NT2/D1 (cell line): ENCODE data around the gene DCHS1.
"Not testable (repeated sequence)": the region's sequence is repeated elsewhere in the genome, so short reads cannot be mapped to it uniquely, and the experiment has no call there.

Experiments used
- DNase-seq: peaks from one replicate; pipeline ENCODE4 v3.0.0-alpha.2; 2011; ENCODE audit warnings: low read depth, low spot score
- H3K27me3 ChIP-seq: 2 replicates; pipeline ENCODE4 v1.6.0; 2011; ENCODE audit warnings: mild to moderate bottlenecking; ENCODE audit not compliant: insufficient read length, insufficient read depth
- H3K36me3 ChIP-seq: 2 replicates; pipeline ENCODE4 v1.6.1; 2011; ENCODE audit warnings: mild to moderate bottlenecking, low read length, mixed read lengths; ENCODE audit not compliant: insufficient read depth, insufficient read length
- H3K4me1 ChIP-seq: 2 replicates; pipeline ENCODE4 v1.5.1; 2011; ENCODE audit not compliant: insufficient read depth, insufficient read length
- H3K4me3 ChIP-seq: 2 replicates; pipeline ENCODE4 v1.5.1; 2011; ENCODE audit warnings: low read depth; ENCODE audit not compliant: insufficient read length
- H3K9ac ChIP-seq: 2 replicates; pipeline ENCODE4 v1.6.0; 2011; ENCODE audit warnings: low read depth; ENCODE audit not compliant: insufficient read length
- H3K9me3 ChIP-seq: 2 replicates; pipeline ENCODE4 v1.5.1; 2011; ENCODE audit warnings: mild to moderate bottlenecking, low read length; ENCODE audit not compliant: insufficient read depth
- SUZ12 ChIP-seq: IDR thresholded peaks from 2 replicates; pipeline ENCODE4 v1.6.1; 2011; ENCODE audit not compliant: insufficient read length, insufficient read depth; ENCODE audit errors: extremely low read depth
- YY1 ChIP-seq: IDR thresholded peaks from 2 replicates; pipeline ENCODE4 v1.6.1; 2011; ENCODE audit not compliant: insufficient read length, insufficient read depth
- ZNF274 ChIP-seq: IDR thresholded peaks from 2 replicates; pipeline ENCODE4 v1.6.1; 2011; ENCODE audit warnings: mild to moderate bottlenecking, low read depth, low read length

DCHS1 gene, protein sequence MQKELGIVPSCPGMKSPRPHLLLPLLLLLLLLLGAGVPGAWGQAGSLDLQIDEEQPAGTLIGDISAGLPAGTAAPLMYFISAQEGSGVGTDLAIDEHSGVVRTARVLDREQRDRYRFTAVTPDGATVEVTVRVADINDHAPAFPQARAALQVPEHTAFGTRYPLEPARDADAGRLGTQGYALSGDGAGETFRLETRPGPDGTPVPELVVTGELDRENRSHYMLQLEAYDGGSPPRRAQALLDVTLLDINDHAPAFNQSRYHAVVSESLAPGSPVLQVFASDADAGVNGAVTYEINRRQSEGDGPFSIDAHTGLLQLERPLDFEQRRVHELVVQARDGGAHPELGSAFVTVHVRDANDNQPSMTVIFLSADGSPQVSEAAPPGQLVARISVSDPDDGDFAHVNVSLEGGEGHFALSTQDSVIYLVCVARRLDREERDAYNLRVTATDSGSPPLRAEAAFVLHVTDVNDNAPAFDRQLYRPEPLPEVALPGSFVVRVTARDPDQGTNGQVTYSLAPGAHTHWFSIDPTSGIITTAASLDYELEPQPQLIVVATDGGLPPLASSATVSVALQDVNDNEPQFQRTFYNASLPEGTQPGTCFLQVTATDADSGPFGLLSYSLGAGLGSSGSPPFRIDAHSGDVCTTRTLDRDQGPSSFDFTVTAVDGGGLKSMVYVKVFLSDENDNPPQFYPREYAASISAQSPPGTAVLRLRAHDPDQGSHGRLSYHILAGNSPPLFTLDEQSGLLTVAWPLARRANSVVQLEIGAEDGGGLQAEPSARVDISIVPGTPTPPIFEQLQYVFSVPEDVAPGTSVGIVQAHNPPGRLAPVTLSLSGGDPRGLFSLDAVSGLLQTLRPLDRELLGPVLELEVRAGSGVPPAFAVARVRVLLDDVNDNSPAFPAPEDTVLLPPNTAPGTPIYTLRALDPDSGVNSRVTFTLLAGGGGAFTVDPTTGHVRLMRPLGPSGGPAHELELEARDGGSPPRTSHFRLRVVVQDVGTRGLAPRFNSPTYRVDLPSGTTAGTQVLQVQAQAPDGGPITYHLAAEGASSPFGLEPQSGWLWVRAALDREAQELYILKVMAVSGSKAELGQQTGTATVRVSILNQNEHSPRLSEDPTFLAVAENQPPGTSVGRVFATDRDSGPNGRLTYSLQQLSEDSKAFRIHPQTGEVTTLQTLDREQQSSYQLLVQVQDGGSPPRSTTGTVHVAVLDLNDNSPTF (N-terminal part only)

DNA sequence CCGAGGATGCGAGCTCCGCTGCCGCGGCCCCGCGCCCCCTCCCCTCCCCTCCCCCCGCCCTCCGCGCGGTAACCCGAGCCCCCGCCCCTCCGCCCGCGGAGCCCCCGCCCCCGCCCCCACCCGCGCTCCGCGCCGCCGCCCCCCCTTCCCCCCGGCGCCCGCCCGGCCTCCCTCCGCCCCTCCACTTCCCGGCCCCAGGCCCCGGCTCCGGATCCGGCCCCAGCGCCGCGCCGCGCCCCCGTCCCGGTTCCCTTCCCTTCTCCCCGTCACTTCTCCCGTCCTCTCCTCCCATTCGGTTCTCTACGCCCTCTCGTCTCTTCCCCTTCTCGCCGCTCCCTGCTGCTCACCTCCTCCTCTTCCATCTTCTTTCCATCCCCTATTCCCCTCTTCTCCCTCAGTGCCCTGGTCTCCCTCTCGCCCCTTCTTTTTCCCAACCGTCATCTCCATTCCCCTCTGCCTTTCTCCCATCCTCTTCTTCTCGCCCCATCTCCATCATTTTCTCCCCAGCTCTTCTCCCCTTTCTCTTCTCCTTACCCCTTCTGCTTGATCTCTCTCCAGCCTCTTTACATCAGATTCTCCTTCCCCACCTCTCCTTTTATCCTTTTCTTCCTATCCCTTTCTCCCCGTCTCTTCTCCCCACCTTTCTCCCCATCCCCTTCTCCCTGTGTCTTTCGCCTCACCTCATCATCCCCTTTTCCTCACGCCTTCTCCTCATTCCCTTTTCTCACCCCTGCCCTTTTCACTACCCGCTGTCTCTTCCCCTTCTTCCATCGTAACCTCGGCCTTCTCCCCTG, at the start of gene DCHS1:
TSS of gene DCHS1 (minus strand) at position 20 of the 794 bp plus-strand sequence. CDS start 14,196 bp downstream, outside the sequence.
- Histone ChIP-seq H3K4me1 (peaks cover 5% of the 10 kb centered on the region), H3K36me3 (no peaks in the 10 kb centered on the region), H3K9me3 (no peaks in the 10 kb centered on the region), H3K27me3 (peaks cover 40% of the 10 kb centered on the region), H3K4me3 (peak within 1 kb of the TSS; percentile 55), H3K9ac (peak within 1 kb of the TSS; percentile 71)
- TF ChIP-seq YY1 (no peak), ZNF274 (no peak), SUZ12 (no peak)
- DNase-seq, result no peak

DNA sequence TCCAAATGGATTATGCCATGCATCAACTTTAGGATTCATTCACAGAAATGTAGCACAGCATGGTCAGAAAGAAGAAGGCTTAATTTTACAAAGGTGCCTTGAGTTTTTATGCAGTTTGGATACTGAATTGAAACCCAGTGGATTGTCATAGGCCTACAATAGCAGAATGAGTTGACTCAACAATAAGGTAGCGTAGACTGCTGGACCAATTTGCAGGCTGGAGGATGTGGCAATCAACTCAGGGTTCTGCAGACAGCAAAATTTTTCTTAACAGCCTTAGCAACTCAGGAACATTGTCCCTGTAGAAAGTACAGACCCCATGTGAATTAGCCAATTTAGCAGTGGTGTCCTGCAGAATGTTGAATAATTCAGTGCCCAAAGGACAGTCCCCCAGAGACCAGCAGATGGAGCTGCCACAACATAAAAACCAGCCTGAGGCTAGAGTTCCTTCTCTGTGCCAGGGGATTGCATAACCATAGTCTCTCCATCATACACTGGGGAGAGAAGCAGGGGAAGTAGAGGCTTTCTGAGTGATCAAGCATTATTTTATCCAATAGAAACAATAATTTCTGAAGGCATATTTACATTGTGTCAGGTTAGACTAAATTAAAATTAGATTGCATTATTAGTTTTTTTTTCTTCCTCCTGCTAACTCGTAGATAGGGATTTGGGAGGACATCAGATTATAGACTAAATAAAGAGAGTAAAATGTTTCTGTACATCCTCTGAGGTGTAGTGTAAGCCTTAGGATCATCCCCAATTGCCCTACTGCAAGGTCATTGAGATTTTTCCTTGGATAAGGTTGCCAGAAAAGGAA, 47.8 kb upstream of the DCHS1 start:
- Histone ChIP-seq H3K4me3 (no peak overlapping the region), H3K9ac (no peak overlapping the region), H3K9me3 (no peaks in the 10 kb centered on the region), H3K27me3 (no peaks in the 10 kb centered on the region), H3K4me1 (no peaks in the 10 kb centered on the region), H3K36me3 (no peaks in the 10 kb centered on the region)
- peak; percentile 25 for DNase-seq
- TF ChIP-seq SUZ12 (no peak), ZNF274 (no peak), YY1 (no peak)

DNA sequence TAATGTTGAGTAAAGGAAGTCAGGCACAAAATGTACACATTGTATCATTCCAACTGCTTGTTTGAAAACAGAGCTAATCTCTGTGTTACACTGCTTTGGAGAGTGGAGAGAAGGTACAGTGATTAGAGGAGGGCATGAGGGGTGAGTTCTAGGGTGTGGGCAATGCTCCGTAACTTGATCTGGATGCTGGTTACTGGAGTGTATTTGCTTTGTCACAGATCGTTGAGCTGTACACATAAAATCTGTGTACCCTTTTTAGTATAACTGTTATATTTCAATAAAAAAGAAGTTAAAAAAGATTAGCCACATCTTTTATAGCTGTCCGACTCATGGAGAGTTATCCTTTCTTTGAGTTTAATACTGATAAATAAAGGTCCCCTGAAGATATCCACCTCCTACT, 46.3 kb upstream of the DCHS1 start:
- not testable (repeated sequence) for H3K36me3 ChIP-seq, H3K9me3 ChIP-seq, H3K4me1 ChIP-seq, DNase-seq, H3K27me3 ChIP-seq, H3K9ac ChIP-seq, H3K4me3 ChIP-seq

DNA sequence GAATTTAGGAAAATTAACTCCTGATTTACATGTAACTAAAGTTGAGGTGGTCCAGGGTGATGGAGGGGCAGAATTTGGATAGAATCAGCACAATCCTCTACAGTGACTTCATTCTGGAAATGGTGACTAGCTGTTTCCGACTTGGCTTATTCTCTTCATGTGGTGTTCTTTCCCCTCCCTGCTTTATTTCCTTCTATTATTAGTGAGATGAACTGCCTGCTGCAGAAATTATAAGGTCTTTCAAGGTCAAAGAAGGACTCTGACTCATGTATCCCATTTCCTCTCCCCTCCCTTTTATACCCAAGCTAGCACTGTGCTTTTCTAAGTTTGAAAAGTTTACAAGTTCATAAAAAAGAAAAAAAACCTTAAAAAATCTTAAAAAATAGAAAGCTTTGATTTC, 39.8 kb upstream of the DCHS1 start:
- Histone ChIP-seq H3K27me3 (no peaks in the 10 kb centered on the region), H3K9ac (no peak overlapping the region), H3K9me3 (no peaks in the 10 kb centered on the region), H3K36me3 (no peaks in the 10 kb centered on the region), H3K4me3 (no peak overlapping the region), H3K4me1 (no peaks in the 10 kb centered on the region)
- no peak for DNase-seq
- TF ChIP-seq YY1, result no peak
- no peak for TF ChIP-seq SUZ12

DNA sequence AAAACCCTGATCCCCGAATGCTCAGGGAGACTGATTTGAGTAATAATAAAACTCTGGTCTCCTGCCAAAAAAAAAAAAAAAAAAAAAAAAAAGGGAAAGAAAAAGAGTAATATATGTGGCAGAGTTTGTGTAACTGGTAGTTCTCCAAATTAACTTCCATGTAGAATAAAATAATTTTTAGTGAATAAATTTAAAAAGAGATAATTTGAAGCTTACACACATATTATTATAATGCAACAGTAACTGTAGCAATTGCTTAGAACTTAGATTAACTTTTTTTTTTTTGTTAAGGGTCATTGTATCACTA, 38.6 kb upstream of the DCHS1 start:
- no peaks in the 10 kb centered on the region for H3K4me1 ChIP-seq
- no peaks in the 10 kb centered on the region for H3K27me3 ChIP-seq
- no peaks in the 10 kb centered on the region for H3K36me3 ChIP-seq
- no peak overlapping the region for H3K9ac ChIP-seq
- no peak overlapping the region for H3K4me3 ChIP-seq
- peaks cover 6% of the 10 kb centered on the region; the same call in 1 of the 2 replicates for H3K9me3 ChIP-seq
- DNase-seq, result no peak
- TF ChIP-seq ZNF274, result no peak
- TF ChIP-seq SUZ12, result no peak
- no peak for TF ChIP-seq YY1

DNA sequence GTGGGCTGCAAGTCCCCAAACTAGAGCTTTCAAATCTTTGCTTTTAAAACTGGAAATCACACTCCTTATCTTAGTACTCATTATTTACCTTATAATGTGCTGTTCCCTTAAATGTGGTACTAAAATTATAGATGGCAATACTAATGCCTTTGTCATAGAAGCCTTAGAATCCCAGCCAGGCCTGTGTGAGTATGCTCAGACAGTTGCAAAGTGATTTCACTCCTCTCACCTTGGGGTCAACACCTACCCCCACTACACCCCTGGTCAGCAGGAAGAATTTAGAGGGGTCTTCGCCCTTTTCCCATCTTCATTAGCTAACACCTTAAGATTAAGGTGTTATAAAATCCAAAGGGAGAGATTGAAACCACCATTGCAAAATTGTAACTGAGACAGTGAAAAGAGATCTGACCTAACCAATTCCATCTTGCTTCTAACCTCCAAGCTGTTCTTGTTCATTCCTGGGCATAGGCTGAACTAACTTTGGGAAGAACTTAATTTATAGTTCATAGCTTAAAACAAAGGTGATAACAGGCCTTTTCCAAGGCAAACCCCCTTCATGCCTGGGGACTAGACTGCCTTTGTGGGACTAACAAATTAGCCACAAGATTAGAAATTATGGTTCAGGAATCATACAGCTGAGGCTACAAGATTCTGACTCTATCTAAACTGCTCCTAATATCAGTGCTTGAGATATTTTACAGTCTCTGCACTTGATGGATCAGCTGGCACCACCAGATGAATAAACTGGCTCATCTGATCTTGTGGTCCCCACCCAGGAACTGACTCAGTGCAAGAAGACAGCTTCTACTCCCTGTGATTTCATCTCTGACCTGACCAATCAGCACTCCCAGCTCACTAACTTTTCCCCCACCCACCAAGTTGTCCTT, 38.0 kb upstream of the DCHS1 start:
- Histone ChIP-seq H3K9ac (no peak overlapping the region), H3K4me3 (no peak overlapping the region), H3K27me3 (no peaks in the 10 kb centered on the region), H3K36me3 (no peaks in the 10 kb centered on the region), H3K9me3 (peaks cover 9% of the 10 kb centered on the region; the same call in 1 of the 2 replicates), H3K4me1 (no peaks in the 10 kb centered on the region)
- TF ChIP-seq SUZ12 (no peak), ZNF274 (no peak)
- no peak for DNase-seq
